Esophagus squamous epithelium (tissue), 4 donors: ENCODE results near the gene CGRRF1.

ENCODE experiments used
- CTCF ChIP-seq, 6 experiments: fragments of 450-650 bp in 4 of 6; fragments of 200-600 bp in 2 of 6; sonication (generic) in 2 of 6; IDR thresholded peaks; one replicate each; pipeline ENCODE4 v1.5.1; 2016 to 2019; ENCODE audit warnings: antibody characterized with exemption in 6 of 6, mild to moderate bottlenecking in 4 of 6, moderate library complexity in 4 of 6
- POLR2A ChIP-seq, 4 donors: fragments of 450-650 bp; IDR thresholded peaks; one replicate each; pipeline ENCODE4 v1.6.1; 2017; ENCODE audit warnings: antibody characterized with exemption in 4 of 4, mild to moderate bottlenecking in 4 of 4, moderate library complexity in 3 of 4

- TF ChIP-seq CTCF (IDR thresholded peaks at IDR 0.05) (no peak), POLR2A (IDR thresholded peaks at IDR 0.05) (no peak)
Observed at GRCh38 chr14:54524410-54524809, 14.7 kb downstream of the CGRRF1 start.
